ENCODE results near the gene TRIM47. TPM values are rescaled to one million over a fixed set of nuclear protein-coding genes. Genes with fewer than 3 reads are reported as not detected.
A peak's percentile ranks its signal among the peaks of the same experiment; 100 is the strongest.

Gene TRIM47
- total RNA-seq, 2 donors from 2014 or later = 1.6 to 2.7 TPM

DNA sequence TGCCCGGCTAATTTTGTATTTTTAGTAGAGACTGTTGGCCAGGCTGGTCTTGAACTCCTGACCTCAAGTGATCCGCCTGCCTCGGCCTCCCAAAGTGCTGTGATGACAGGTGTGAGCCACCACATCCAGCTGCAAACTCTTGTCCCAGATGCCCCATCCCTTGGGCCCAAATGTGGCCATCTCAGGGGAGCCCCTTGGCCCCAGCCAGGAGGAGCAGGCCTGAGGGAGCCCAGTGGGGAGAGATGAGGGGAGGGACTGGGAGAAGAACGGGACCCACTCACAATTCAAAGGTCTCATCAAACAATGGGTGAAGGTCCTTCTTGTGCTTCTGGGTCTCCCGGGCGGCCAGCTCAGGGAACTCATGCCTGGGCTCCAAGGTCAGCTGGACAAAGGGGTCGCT, 48.6 kb downstream of the TRIM47 start:
- Histone ChIP-seq H3K36me3 (ENCODE audit: control insufficient read depth, insufficient read depth, low read length) (peaks cover 6% of the 10 kb centered on the region), H3K4me1 (ENCODE audit: control insufficient read depth, insufficient read depth, low read length) (no peaks in the 10 kb centered on the region), H3K27me3 (ENCODE audit: control insufficient read depth, insufficient read depth, low read length, poor library complexity, severe bottlenecking) (no peaks in the 10 kb centered on the region), H3K9ac (ENCODE audit: extremely low read depth, low read length, poor library complexity, severe bottlenecking) (no peak overlapping the region), H3K9me3 (ENCODE audit: control insufficient read depth, low read length) (no peaks in the 10 kb centered on the region), H3K4me3 (ENCODE audit: low read length) (no peak overlapping the region), H3K27ac (ENCODE audit: low read depth, low read length) (no peak overlapping the region)
- Mint-ChIP-seq H3K27me3 (ENCODE audit: insufficient read depth) (no peaks in the 10 kb centered on the region), H3K9me3 (no peaks in the 10 kb centered on the region), H3K4me3 (no peak overlapping the region), H3K36me3 (ENCODE audit: low read depth) (peaks cover 5% of the 10 kb centered on the region), H3K4me1 (peaks cover 14% of the 10 kb centered on the region), H3K27ac (no peak overlapping the region)
- TF ChIP-seq, protein P1, sequence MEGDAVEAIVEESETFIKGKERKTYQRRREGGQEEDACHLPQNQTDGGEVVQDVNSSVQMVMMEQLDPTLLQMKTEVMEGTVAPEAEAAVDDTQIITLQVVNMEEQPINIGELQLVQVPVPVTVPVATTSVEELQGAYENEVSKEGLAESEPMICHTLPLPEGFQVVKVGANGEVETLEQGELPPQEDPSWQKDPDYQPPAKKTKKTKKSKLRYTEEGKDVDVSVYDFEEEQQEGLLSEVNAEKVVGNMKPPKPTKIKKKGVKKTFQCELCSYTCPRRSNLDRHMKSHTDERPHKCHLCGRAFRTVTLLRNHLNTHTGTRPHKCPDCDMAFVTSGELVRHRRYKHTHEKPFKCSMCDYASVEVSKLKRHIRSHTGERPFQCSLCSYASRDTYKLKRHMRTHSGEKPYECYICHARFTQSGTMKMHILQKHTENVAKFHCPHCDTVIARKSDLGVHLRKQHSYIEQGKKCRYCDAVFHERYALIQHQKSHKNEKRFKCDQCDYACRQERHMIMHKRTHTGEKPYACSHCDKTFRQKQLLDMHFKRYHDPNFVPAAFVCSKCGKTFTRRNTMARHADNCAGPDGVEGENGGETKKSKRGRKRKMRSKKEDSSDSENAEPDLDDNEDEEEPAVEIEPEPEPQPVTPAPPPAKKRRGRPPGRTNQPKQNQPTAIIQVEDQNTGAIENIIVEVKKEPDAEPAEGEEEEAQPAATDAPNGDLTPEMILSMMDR (conservative IDR thresholded peaks at IDR 0.05) = no peak
- 89 to 97% methylated on average over 5 to 7 of the region's 7 CpGs for WGBS, 2 experiments (ENCODE audit: insufficient coverage in 1 of 2, insufficient read length in 1 of 2)
- DNase-seq = no peak

GRCh38 chr17:75828741-75829140, 49.6 kb downstream of the TRIM47 start:
- DNase-seq = no peak
- peaks cover 14% of the 10 kb centered on the region for H3K4me1 Mint-ChIP-seq
- no peak overlapping the region for H3K4me3 Mint-ChIP-seq
- H3K9me3 Mint-ChIP-seq = no peaks in the 10 kb centered on the region
- no peak overlapping the region for H3K27ac Mint-ChIP-seq
- TF ChIP-seq, protein P1 (conservative IDR thresholded peaks at IDR 0.05) = no peak
- H3K27ac ChIP-seq (ENCODE audit: low read depth, low read length) = no peak overlapping the region
- H3K4me1 ChIP-seq (ENCODE audit: control insufficient read depth, insufficient read depth, low read length) = no peaks in the 10 kb centered on the region
- no peak overlapping the region for H3K9ac ChIP-seq (ENCODE audit: extremely low read depth, low read length, poor library complexity, severe bottlenecking)
- peaks cover 5% of the 10 kb centered on the region for H3K36me3 Mint-ChIP-seq (ENCODE audit: low read depth)
- H3K27me3 Mint-ChIP-seq (ENCODE audit: insufficient read depth) = no peaks in the 10 kb centered on the region
- peaks cover 13% of the 10 kb centered on the region for H3K36me3 ChIP-seq (ENCODE audit: control insufficient read depth, insufficient read depth, low read length)
- H3K4me3 ChIP-seq (ENCODE audit: low read length) = no peak overlapping the region
- 92 to 94% methylated on average over 14 to 19 of the region's 19 CpGs for WGBS, 2 experiments (ENCODE audit: insufficient coverage in 1 of 2, insufficient read length in 1 of 2)
- H3K27me3 ChIP-seq (ENCODE audit: control insufficient read depth, insufficient read depth, low read length, poor library complexity, severe bottlenecking) = no peaks in the 10 kb centered on the region
- no peaks in the 10 kb centered on the region for H3K9me3 ChIP-seq (ENCODE audit: control insufficient read depth, low read length)

DNA sequence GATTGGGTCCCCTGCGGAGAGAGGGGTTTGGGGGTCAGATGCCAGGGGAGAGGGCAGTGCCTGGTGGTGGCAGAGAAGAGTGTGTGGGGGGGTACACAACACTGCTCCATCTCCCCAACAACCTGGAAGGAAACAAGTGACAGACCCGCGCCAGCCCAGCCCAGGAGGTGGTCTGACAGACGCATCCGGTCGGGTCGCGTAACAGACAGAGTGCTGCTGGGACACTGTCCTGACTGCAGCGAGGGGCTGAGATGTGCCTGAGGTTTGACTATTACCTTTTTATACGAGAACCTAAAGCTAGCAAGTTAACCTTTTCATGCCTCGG, 50.3 kb downstream of the TRIM47 start:
- no peaks in the 10 kb centered on the region for H3K27me3 ChIP-seq (ENCODE audit: control insufficient read depth, insufficient read depth, low read length, poor library complexity, severe bottlenecking)
- H3K9me3 ChIP-seq (ENCODE audit: control insufficient read depth, low read length) = no peaks in the 10 kb centered on the region
- Mint-ChIP-seq H3K36me3 (ENCODE audit: low read depth) (peaks cover 5% of the 10 kb centered on the region), H3K9me3 (no peaks in the 10 kb centered on the region), H3K27ac (peak overlapping the region; percentile 90), H3K4me3 (peak overlapping the region; percentile 42), H3K27me3 (ENCODE audit: insufficient read depth) (no peaks in the 10 kb centered on the region), H3K4me1 (peaks cover 10% of the 10 kb centered on the region)
- TF ChIP-seq, protein P1 (conservative IDR thresholded peaks at IDR 0.05) = no peak
- H3K27ac ChIP-seq (ENCODE audit: low read depth, low read length) = peak overlapping the region; percentile 66
- WGBS, 2 experiments (ENCODE audit: insufficient coverage in 1 of 2, insufficient read length in 1 of 2) = 83 to 94% methylated on average over 10 to 11 of the region's 11 CpGs
- peaks cover 15% of the 10 kb centered on the region for H3K36me3 ChIP-seq (ENCODE audit: control insufficient read depth, insufficient read depth, low read length)
- H3K4me1 ChIP-seq (ENCODE audit: control insufficient read depth, insufficient read depth, low read length) = no peaks in the 10 kb centered on the region
- H3K4me3 ChIP-seq (ENCODE audit: low read length) = no peak overlapping the region
- DNase-seq = no peak
- no peak overlapping the region for H3K9ac ChIP-seq (ENCODE audit: extremely low read depth, low read length, poor library complexity, severe bottlenecking)

Data from endodermal cell (in vitro differentiated cells).